GM19452 (cell line): ENCODE measurements around the gene FOXP2.
"Not testable (repeated sequence)": the region's sequence is repeated elsewhere in the genome, so short reads cannot be mapped to it uniquely, and the experiment has no call there.

ENCODE experiments used
- ATAC-seq: cut with Tn5 transposase; IDR thresholded peaks from one replicate; pipeline ENCODE4 v1.9.1; 2021; ENCODE audit not compliant: unreplicated experiment

Gene FOXP2

GRCh38 chr7:114574384-114574783 is 159.8 kb downstream of the FOXP2 start:
- no peak for ATAC-seq

- ATAC-seq = no peak
Observed at GRCh38 chr7:114575098-114575497, 160.5 kb downstream of the FOXP2 start.

GRCh38 chr7:114580963-114581362 is 166.3 kb downstream of the FOXP2 start:
- ATAC-seq = not testable (repeated sequence)

GRCh38 chr7:114588506-114588905 is 173.9 kb downstream of the FOXP2 start:
- ATAC-seq = no peak

- no peak for ATAC-seq
Observed at GRCh38 chr7:114589436-114589835, 174.8 kb downstream of the FOXP2 start.

- no peak for ATAC-seq
Observed at GRCh38 chr7:114590298-114590697, 175.7 kb downstream of the FOXP2 start.

GRCh38 chr7:114598946-114599345 is 184.3 kb downstream of the FOXP2 start:
- no peak for ATAC-seq

- no peak for ATAC-seq
Observed at GRCh38 chr7:114606100-114606499, 191.5 kb downstream of the FOXP2 start.

- not testable (repeated sequence) for ATAC-seq
Observed at GRCh38 chr7:114608822-114609221, 194.2 kb downstream of the FOXP2 start.

- no peak for ATAC-seq
Observed at GRCh38 chr7:114620208-114620607, 205.6 kb downstream of the FOXP2 start.

GRCh38 chr7:114622221-114622620 is 207.6 kb downstream of the FOXP2 start:
- ATAC-seq = no peak

- ATAC-seq = no peak
Observed at GRCh38 chr7:114623146-114623545, 208.5 kb downstream of the FOXP2 start.

GRCh38 chr7:114627231-114627630 is 212.6 kb downstream of the FOXP2 start:
- ATAC-seq = no peak

GRCh38 chr7:114628362-114628761 is 213.7 kb downstream of the FOXP2 start:
- no peak for ATAC-seq

GRCh38 chr7:114629762-114630161 is 215.1 kb downstream of the FOXP2 start:
- ATAC-seq = no peak

- ATAC-seq = no peak
Observed at GRCh38 chr7:114630201-114630990, 215.8 kb downstream of the FOXP2 start.

GRCh38 chr7:114631249-114631822 is 216.7 kb downstream of the FOXP2 start:
- no peak for ATAC-seq

- no peak for ATAC-seq
Observed at GRCh38 chr7:114639451-114639850, 224.8 kb downstream of the FOXP2 start.

- ATAC-seq = no peak
Observed at GRCh38 chr7:114644455-114644854, 229.8 kb downstream of the FOXP2 start.

- no peak for ATAC-seq
Observed at GRCh38 chr7:114645451-114645850, 230.8 kb downstream of the FOXP2 start.

GRCh38 chr7:114647518-114647917 is 232.9 kb downstream of the FOXP2 start:
- no peak for ATAC-seq

- no peak for ATAC-seq
Observed at GRCh38 chr7:114648117-114648516, 233.5 kb downstream of the FOXP2 start.

- no peak for ATAC-seq
Observed at GRCh38 chr7:114648680-114649079, 234.1 kb downstream of the FOXP2 start.
